Measurements from ENCODE around the gene PKLR. TPM values are rescaled to one million over a fixed set of nuclear protein-coding genes. Genes with fewer than 3 reads are reported as not detected.
A peak's percentile ranks its signal among the peaks of the same experiment; 100 is the strongest.
"Not testable (repeated sequence)": the region's sequence is repeated elsewhere in the genome, so short reads cannot be mapped to it uniquely, and the experiment has no call there.

PKLR gene
- total and polyA plus RNA-seq, 10 donors = 0.04 to 0.74 (median 0.39) TPM; not detected in 5

DNA sequence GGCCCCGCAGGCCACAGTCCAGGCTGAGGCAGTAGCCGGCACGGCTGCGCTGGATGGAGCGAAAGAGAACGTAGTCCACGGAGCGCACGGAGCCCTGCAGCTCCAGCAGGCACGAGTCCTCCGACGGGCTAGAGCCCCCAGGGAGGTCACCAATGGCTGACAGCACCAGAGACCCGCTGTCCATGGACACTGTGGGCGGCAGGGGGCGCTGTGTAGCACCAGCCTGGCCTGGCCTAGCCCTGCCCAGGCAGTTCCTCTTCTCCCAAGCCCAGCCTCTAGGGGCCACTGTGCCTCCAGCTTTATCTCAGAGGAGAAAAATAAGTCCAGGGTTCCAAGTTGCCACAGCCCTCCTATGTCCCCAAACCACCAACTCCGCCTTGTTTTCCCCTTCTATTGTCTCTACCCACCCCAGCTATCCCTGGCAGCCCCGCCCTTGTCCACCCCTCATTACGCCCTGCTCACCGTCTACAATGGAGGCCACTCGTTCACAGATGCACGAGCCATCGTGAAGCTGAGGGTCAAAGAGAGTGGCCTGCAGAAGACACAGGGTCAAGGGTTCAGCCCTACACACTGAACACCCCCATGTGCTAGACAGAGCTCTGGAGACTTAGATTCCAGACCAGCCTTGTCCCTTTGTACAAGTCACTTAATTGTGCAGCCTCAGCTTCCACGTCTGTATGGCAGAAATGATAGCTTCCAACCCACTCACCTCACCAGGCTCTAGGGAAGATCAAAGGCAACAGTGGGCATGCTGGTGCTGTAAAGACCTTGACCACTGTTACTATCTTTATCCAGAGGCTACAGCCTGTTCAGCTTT lies 50.4 kb downstream of the PKLR start:
- H3K27ac ChIP-seq = peak overlapping the region in 7 of 8 donors; percentile 23 to 79 (median 51)
- intact Hi-C loops (cut with DNase I; ENCODE audit: low total_unique reads) = loop anchor here (5.0 kb wide), 1 partner anchor 341 kb away; no protein-coding TSS in a partner anchor
- TF ChIP-seq POLR2A (IDR thresholded peaks at IDR 0.05) = no peak
- peak; percentile 73 to 86 (median 80) for TF ChIP-seq POLR2AphosphoS5 (IDR thresholded peaks at IDR 0.05)
- TF ChIP-seq, protein P1, sequence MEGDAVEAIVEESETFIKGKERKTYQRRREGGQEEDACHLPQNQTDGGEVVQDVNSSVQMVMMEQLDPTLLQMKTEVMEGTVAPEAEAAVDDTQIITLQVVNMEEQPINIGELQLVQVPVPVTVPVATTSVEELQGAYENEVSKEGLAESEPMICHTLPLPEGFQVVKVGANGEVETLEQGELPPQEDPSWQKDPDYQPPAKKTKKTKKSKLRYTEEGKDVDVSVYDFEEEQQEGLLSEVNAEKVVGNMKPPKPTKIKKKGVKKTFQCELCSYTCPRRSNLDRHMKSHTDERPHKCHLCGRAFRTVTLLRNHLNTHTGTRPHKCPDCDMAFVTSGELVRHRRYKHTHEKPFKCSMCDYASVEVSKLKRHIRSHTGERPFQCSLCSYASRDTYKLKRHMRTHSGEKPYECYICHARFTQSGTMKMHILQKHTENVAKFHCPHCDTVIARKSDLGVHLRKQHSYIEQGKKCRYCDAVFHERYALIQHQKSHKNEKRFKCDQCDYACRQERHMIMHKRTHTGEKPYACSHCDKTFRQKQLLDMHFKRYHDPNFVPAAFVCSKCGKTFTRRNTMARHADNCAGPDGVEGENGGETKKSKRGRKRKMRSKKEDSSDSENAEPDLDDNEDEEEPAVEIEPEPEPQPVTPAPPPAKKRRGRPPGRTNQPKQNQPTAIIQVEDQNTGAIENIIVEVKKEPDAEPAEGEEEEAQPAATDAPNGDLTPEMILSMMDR (IDR thresholded peaks at IDR 0.05 in 8 of 11, conservative IDR thresholded peaks at IDR 0.05 in 3 of 11) = peak; percentile 97 to 100 (median 100)
- peak; percentile 99 for DNase-seq
- H3K4me3 ChIP-seq = peak overlapping the region; percentile 6 to 66 (median 34)
- peaks cover 18 to 46% (median 33%) of the 10 kb centered on the region in 6 donors for H3K4me1 ChIP-seq
- no peaks in the 10 kb centered on the region for H3K9me3 ChIP-seq
- 15 to 22% (median 18%) methylated on average over 19 to 23 of the region's 23 CpGs for WGBS, 5 donors
- no peaks in the 10 kb centered on the region for H3K27me3 ChIP-seq (replicated peaks in 1 of 7)
- H3K36me3 ChIP-seq = peaks cover 0 to 23% (median 3%) of the 10 kb centered on the region in 6 donors

DNA sequence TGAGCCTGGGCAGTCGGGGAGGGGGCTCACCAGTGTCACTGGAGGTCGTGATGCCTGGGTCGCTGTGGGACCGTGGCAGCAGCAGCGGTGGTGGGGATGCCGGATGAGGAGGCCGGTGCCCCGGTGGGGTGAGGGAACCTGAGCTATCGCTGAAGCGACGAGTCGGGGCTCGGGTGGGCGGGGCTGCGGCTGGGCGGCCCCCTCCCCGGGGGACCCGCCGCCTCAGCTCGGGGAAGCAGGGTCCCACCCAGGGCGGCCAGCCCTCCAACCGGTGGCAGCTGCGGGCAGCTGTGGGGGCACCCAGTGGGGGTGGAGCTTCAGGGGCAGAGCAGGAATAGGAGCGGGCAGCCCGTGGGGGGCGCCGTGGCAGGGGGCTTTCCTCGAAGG lies 51.0 kb downstream of the PKLR start:
- DNase-seq = no peak
- WGBS, 5 donors = 11 to 30% (median 12%) methylated on average over 9 to 28 of the region's 28 CpGs
- intact Hi-C loops (cut with DNase I; ENCODE audit: low total_unique reads) = loop anchor here (5.0 kb wide), 1 partner anchor 342 kb away; no protein-coding TSS in a partner anchor
- no peaks in the 10 kb centered on the region for H3K9me3 ChIP-seq
- H3K4me1 ChIP-seq = peaks cover 16 to 43% (median 28%) of the 10 kb centered on the region in 6 donors
- peak overlapping the region; percentile 6 to 66 (median 34) for H3K4me3 ChIP-seq
- H3K36me3 ChIP-seq = peaks cover 0 to 23% (median 3%) of the 10 kb centered on the region in 6 donors
- TF ChIP-seq, protein P1 (IDR thresholded peaks at IDR 0.05 in 8 of 11, conservative IDR thresholded peaks at IDR 0.05 in 3 of 11) = no peak
- TF ChIP-seq POLR2A (IDR thresholded peaks at IDR 0.05) = no peak
- TF ChIP-seq POLR2AphosphoS5 (IDR thresholded peaks at IDR 0.05) = no peak
- H3K27me3 ChIP-seq (replicated peaks in 1 of 7) = no peaks in the 10 kb centered on the region
- H3K27ac ChIP-seq = peak overlapping the region in 7 of 8 donors; percentile 23 to 79 (median 51)

GRCh38 chr1:155247667-155248553 lies 53.3 kb downstream of the PKLR start:
- Histone ChIP-seq H3K36me3 (peaks cover 0 to 23% (median 3%) of the 10 kb centered on the region in 6 donors), H3K4me3 (no peak overlapping the region), H3K9me3 (no peaks in the 10 kb centered on the region), H3K4me1 (peaks cover 22 to 41% (median 32%) of the 10 kb centered on the region in 6 donors), H3K27me3 (replicated peaks in 1 of 7) (peaks cover 0 to 4% (median 0%) of the 10 kb centered on the region in 7 donors), H3K27ac (no peak overlapping the region)
- 84 to 93% (median 92%) methylated on average over 21 to 26 of the region's 26 CpGs for WGBS, 5 donors
- DNase-seq = no peak
- intact Hi-C loops (cut with DNase I; ENCODE audit: low total_unique reads) = no loop called here
- TF ChIP-seq POLR2AphosphoS5 (IDR thresholded peaks at IDR 0.05) = no peak

- H3K27ac ChIP-seq; intact Hi-C loops (cut with DNase I; ENCODE audit: low total_unique reads); H3K27me3 ChIP-seq (replicated peaks in 1 of 7); DNase-seq; H3K4me3 ChIP-seq; H3K9me3 ChIP-seq: not testable (repeated sequence)
- H3K36me3 ChIP-seq = peaks cover 0 to 23% (median 3%) of the 10 kb centered on the region in 6 donors
- H3K4me1 ChIP-seq = peaks cover 25 to 52% (median 41%) of the 10 kb centered on the region in 6 donors
- WGBS, 5 donors = 94 to 100% (median 96%) methylated on average over 3 of the region's 3 CpGs
These were observed 54.4 kb downstream of the PKLR start for GRCh38 chr1:155246796-155247195.

All from spleen (tissue), 11 donors.